HCT116 (cell line): ENCODE results near the gene NKG7. TPM values are rescaled to one million over a fixed set of nuclear protein-coding genes. Genes with fewer than 3 reads are reported as not detected.

Experiments
- ATAC-seq: fragments of 200-7000 bp; cut with Tn5 transposase; 2 replicates; pipeline ENCODE4 v1.9.1; 2020; ENCODE audit warnings: mild to moderate bottlenecking, moderate library complexity
- BruUV-seq: library from RNA; stranded (reverse); fragments of 400-500 nt; replicated peaks from 2 replicates; lab custom pipeline; 2021; lab: Mats Ljungman, UMichigan
- CTCF ChIA-PET: fragments of 300-600 bp; sonication (Branson Sonifier 250); formaldehyde crosslinking; loops from one replicate; lab custom pipeline; 2021; ENCODE audit warnings: antibody characterized with exemption; lab: Charles Lee
- POLR2A ChIA-PET: fragments of 300-600, 350-600 bp; sonication (Branson Sonifier 250); formaldehyde crosslinking; loops from one replicate; lab custom pipeline; 2021; ENCODE audit warnings: antibody characterized with exemption; lab: Charles Lee
- RAD21 ChIA-PET, 2 experiments: fragments of 300-600 bp; sonication (Branson Sonifier 250); formaldehyde crosslinking; loops; one replicate each; lab custom pipeline; 2023; ENCODE audit warnings: low total read pairs in 2 of 2; ENCODE audit not compliant: uncharacterized antibody in 2 of 2, unreplicated experiment in 2 of 2, low non-redundant PET in 1 of 2; lab: Charles Lee
- DNase-seq: peaks from one replicate; pipeline ENCODE4 v3.0.0-alpha.2; 2010; ENCODE audit warnings: low read depth, low spot score
- H2AFZ ChIP-seq: fragments of 200-600 bp; shearing (Covaris generic), sonication (generic); 2 replicates; pipeline ENCODE4 v1.6.1; 2017; ENCODE audit warnings: low read depth, mixed run types, mixed read lengths, antibody characterized with exemption, low read length; ENCODE audit not compliant: poor library complexity, severe bottlenecking
- H3K27ac ChIP-seq: 2 replicates; pipeline ENCODE4 v1.5.1; 2012; ENCODE audit warnings: low read depth, low read length
- H3K27me3 ChIP-seq: fragments of 200-600 bp; sonication (generic); 2 replicates; pipeline ENCODE4 v1.6.1; 2016; ENCODE audit warnings: mixed run types, low read length, mixed read lengths; ENCODE audit not compliant: insufficient read depth
- H3K36me3 ChIP-seq, 2 experiments: fragments of 200-500 bp in 1 of 2; fragments of 200-600 bp in 1 of 2; sonication (Bioruptor generic) in 1 of 2; sonication (generic) in 1 of 2; 2 replicates each; pipeline versions ENCODE4 v1.5.1 to v1.6.1; 2014 to 2016; ENCODE audit warnings: low read length in 2 of 2, inconsistent platforms in 1 of 2, mixed read lengths in 1 of 2, mixed run types in 1 of 2; ENCODE audit not compliant: insufficient read depth in 2 of 2, control insufficient read depth in 1 of 2
- H3K4me1 ChIP-seq, 2 experiments: fragments of 200-600 bp in 1 of 2; sonication (generic) in 1 of 2; 2 replicates each; pipeline versions ENCODE4 v1.5.1 to v1.6.1; 2012 to 2017; ENCODE audit warnings: low read length in 2 of 2, inconsistent platforms in 1 of 2, mild to moderate bottlenecking in 1 of 2, mixed read lengths in 1 of 2, mixed run types in 1 of 2, moderate library complexity in 1 of 2; ENCODE audit not compliant: insufficient read depth in 2 of 2, control insufficient read depth in 1 of 2
- H3K4me2 ChIP-seq: fragments of 200-600 bp; sonication (generic); 2 replicates; pipeline ENCODE4 v1.6.1; 2017; ENCODE audit warnings: mixed run types, low read length, mixed read lengths
- H3K4me3 ChIP-seq, 2 experiments: fragments of 200-600 bp in 1 of 2; sonication (generic) in 1 of 2; replicated peaks in 1 of 2; 2 replicates each; pipeline ENCODE4 v1.5.1; 2011 to 2016; ENCODE audit warnings: low read length in 2 of 2, control low read depth in 1 of 2, low read depth in 1 of 2, mild to moderate bottlenecking in 1 of 2, mixed read lengths in 1 of 2, mixed run types in 1 of 2
- H3K79me2 ChIP-seq: fragments of 200-600 bp; sonication (generic); 2 replicates; pipeline ENCODE4 v1.6.1; 2017; ENCODE audit warnings: mild to moderate bottlenecking, mixed run types, low read length, moderate library complexity, mixed read lengths; ENCODE audit not compliant: insufficient read depth
- H3K9ac ChIP-seq: fragments of 200-600 bp; sonication (generic); 2 replicates; pipeline ENCODE4 v1.6.1; 2016; ENCODE audit warnings: low read length, mixed read lengths
- H3K9me2 ChIP-seq: fragments of 200-600 bp; sonication (generic), shearing (Covaris generic); 2 replicates; pipeline ENCODE4 v1.6.1; 2017; ENCODE audit warnings: mixed run types, mild to moderate bottlenecking, moderate library complexity; ENCODE audit not compliant: insufficient read depth
- H3K9me3 ChIP-seq, 2 experiments: fragments of 200-500 bp in 1 of 2; fragments of 200-600 bp in 1 of 2; sonication (Bioruptor generic) in 1 of 2; sonication (generic) in 1 of 2; 2 replicates each; pipeline ENCODE4 v1.6.1; 2014 to 2017; ENCODE audit warnings: low read length in 2 of 2, mixed read lengths in 2 of 2, inconsistent platforms in 1 of 2, low read depth in 1 of 2, mild to moderate bottlenecking in 1 of 2, mixed run types in 1 of 2, moderate library complexity in 1 of 2; ENCODE audit not compliant: control insufficient read depth in 1 of 2, insufficient read depth in 1 of 2
- H4K20me1 ChIP-seq: fragments of 200-600 bp; sonication (generic), shearing (Covaris generic); 2 replicates; pipeline ENCODE4 v1.6.1; 2017; ENCODE audit warnings: mixed run types, mild to moderate bottlenecking, moderate library complexity; ENCODE audit not compliant: insufficient read depth
- CBX3 ChIP-seq: IDR thresholded peaks from 2 replicates; pipeline ENCODE4 v1.6.1; 2012; ENCODE audit warnings: low read depth
- CEBPB ChIP-seq: IDR thresholded peaks from 2 replicates; pipeline ENCODE4 v1.6.1; 2012; ENCODE audit warnings: low read depth
- EGR1 ChIP-seq: IDR thresholded peaks from 2 replicates; pipeline ENCODE4 v1.6.1; 2012; ENCODE audit warnings: low read depth
- EZH2 ChIP-seq: fragments of 200-600 bp; sonication (generic); IDR thresholded peaks from 2 replicates; pipeline ENCODE4 v1.6.1; 2017; ENCODE audit warnings: antibody characterized with exemption, mixed run types
- EZH2phosphoT487 ChIP-seq: fragments of 200-600 bp; IDR thresholded peaks from 2 replicates; pipeline ENCODE4 v1.6.1; 2018; ENCODE audit warnings: antibody characterized with exemption, borderline replicate concordance
- FOSL1 ChIP-seq: IDR thresholded peaks from 2 replicates; pipeline ENCODE4 v1.6.1; 2012; ENCODE audit warnings: low read depth
- JUND ChIP-seq: IDR thresholded peaks from 2 replicates; pipeline ENCODE4 v1.6.1; 2012
- MAX ChIP-seq: IDR thresholded peaks from 2 replicates; pipeline ENCODE4 v1.6.1; 2012
- RAD21 ChIP-seq: IDR thresholded peaks from 2 replicates; pipeline ENCODE4 v1.6.1; 2012; ENCODE audit warnings: low read depth, mild to moderate bottlenecking
- SIN3A ChIP-seq: IDR thresholded peaks from 2 replicates; pipeline ENCODE4 v1.6.1; 2012; ENCODE audit warnings: low read depth
- SP1 ChIP-seq: IDR thresholded peaks from 2 replicates; pipeline ENCODE4 v1.6.1; 2012; ENCODE audit warnings: low read depth
- TCF7L2 ChIP-seq: IDR thresholded peaks from 2 replicates; pipeline ENCODE4 v1.7.0; 2011; ENCODE audit warnings: borderline replicate concordance, inconsistent platforms; ENCODE audit not compliant: insufficient read depth, insufficient read length; ENCODE audit errors: extremely low read depth
- YY1 ChIP-seq: IDR thresholded peaks from 2 replicates; pipeline ENCODE4 v1.6.1; 2011; ENCODE audit warnings: low read length, low read depth, moderate library complexity, mild to moderate bottlenecking; ENCODE audit not compliant: insufficient replicate concordance; ENCODE audit errors: extremely low read depth
- ZBTB33 ChIP-seq: IDR thresholded peaks from 2 replicates; pipeline ENCODE4 v1.6.1; 2011; ENCODE audit warnings: mild to moderate bottlenecking, low read length, moderate library complexity; ENCODE audit not compliant: insufficient replicate concordance; ENCODE audit errors: extremely low read depth
- ZFX ChIP-seq: fragments of 450-650 bp; IDR thresholded peaks from 2 replicates; pipeline ENCODE4 v1.6.1; 2017
- ZNF274 ChIP-seq: fragments of 200-500 bp; sonication (Bioruptor generic); IDR thresholded peaks from 2 replicates; pipeline ENCODE4 v1.6.1; 2014; ENCODE audit warnings: mild to moderate bottlenecking, low read depth, low read length, inconsistent platforms
- intact Hi-C: fragments of 100-400 bp; cut with micrococcal nuclease; formaldehyde crosslinking; loops from 2 replicates; pipeline ENCODE4 v1.10.0; 2022
- total RNA-seq: library from RNA; stranded (reverse); gene quantifications from one replicate; pipeline ENCODE4 v1.2.1, GENCODE V29; 2021; ENCODE audit not compliant: unreplicated experiment
- TF ChIP-seq, protein P1 (sequence below), 3 experiments: fragments of 200-600 bp in 1 of 3; sonication (generic) in 1 of 3; IDR thresholded peaks in 2 of 3; conservative IDR thresholded peaks in 1 of 3; 2 replicates each; pipeline ENCODE4 v1.5.1; 2012 to 2017; ENCODE audit warnings: low read depth in 2 of 3, low read length in 2 of 3, antibody characterized with exemption in 1 of 3, borderline replicate concordance in 1 of 3, control low read depth in 1 of 3, mild to moderate bottlenecking in 1 of 3, mixed read lengths in 1 of 3, mixed run types in 1 of 3, moderate library complexity in 1 of 3; ENCODE audit not compliant: insufficient read depth in 1 of 3

NKG7 gene
- total RNA-seq, 1 experiment from 2014 or later, result not detected

- no peaks in the 10 kb centered on the region for H3K9me2 ChIP-seq
- H2AFZ ChIP-seq, result no peak overlapping the region
- ChIA-PET RAD21 (interaction anchor here in 1 of 2 experiments (0.7 kb wide), 1 partner anchor 100 kb away, joined by 3 read pairs; no protein-coding TSS in a partner anchor), POLR2A (no interaction called here), CTCF (no interaction called here)
- no peaks in the 10 kb centered on the region for H3K27me3 ChIP-seq
- no peaks in the 10 kb centered on the region for H3K36me3 ChIP-seq
- intact Hi-C loops, result no loop called here
- DNase-seq (peak; percentile 27), ATAC-seq (peak; percentile 37)
- BruUV-seq, result no TSS peak
- H4K20me1 ChIP-seq, result no peaks in the 10 kb centered on the region
- no peaks in the 10 kb centered on the region for H3K79me2 ChIP-seq
- no peak overlapping the region for H3K9ac ChIP-seq
- no peaks in the 10 kb centered on the region for H3K9me3 ChIP-seq
- TF ChIP-seq ZFX, result no peak
- TF ChIP-seq ZBTB33, result no peak
- no peak for TF ChIP-seq ZNF274
- no peak for TF ChIP-seq CBX3
- no peak for TF ChIP-seq EGR1
- no peak for TF ChIP-seq YY1
- TF ChIP-seq RAD21, result no peak
- no peak for TF ChIP-seq CEBPB
- TF ChIP-seq FOSL1, result no peak
- TF ChIP-seq EZH2, result no peak
- TF ChIP-seq, protein P1, sequence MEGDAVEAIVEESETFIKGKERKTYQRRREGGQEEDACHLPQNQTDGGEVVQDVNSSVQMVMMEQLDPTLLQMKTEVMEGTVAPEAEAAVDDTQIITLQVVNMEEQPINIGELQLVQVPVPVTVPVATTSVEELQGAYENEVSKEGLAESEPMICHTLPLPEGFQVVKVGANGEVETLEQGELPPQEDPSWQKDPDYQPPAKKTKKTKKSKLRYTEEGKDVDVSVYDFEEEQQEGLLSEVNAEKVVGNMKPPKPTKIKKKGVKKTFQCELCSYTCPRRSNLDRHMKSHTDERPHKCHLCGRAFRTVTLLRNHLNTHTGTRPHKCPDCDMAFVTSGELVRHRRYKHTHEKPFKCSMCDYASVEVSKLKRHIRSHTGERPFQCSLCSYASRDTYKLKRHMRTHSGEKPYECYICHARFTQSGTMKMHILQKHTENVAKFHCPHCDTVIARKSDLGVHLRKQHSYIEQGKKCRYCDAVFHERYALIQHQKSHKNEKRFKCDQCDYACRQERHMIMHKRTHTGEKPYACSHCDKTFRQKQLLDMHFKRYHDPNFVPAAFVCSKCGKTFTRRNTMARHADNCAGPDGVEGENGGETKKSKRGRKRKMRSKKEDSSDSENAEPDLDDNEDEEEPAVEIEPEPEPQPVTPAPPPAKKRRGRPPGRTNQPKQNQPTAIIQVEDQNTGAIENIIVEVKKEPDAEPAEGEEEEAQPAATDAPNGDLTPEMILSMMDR (IDR thresholded peaks at IDR 0.05 in 2 of 3, conservative IDR thresholded peaks at IDR 0.05 in 1 of 3; ENCODE audit: borderline replicate concordance in 1 of 3, insufficient read depth in 1 of 3, low read depth in 2 of 3, low read length in 2 of 3), result no peak
- no peak for TF ChIP-seq TCF7L2
- TF ChIP-seq EZH2phosphoT487, result no peak
- TF ChIP-seq JUND, result no peak
- TF ChIP-seq MAX, result no peak
- TF ChIP-seq SIN3A, result no peak
- no peak for TF ChIP-seq SP1
- H3K27ac ChIP-seq, result no peak overlapping the region
- no peak overlapping the region for H3K4me2 ChIP-seq
- H3K4me3 ChIP-seq, result no peak overlapping the region
- peaks cover 5 to 9% of the 10 kb centered on the region in 2 experiments; a peak in 3 of 4 replicates for H3K4me1 ChIP-seq
Observed at GRCh38 chr19:51333836-51334460, 38.5 kb downstream of the NKG7 start.
